ENCODE results near the gene MEFV. TPM values are rescaled to one million over a fixed set of nuclear protein-coding genes. Genes with fewer than 3 reads are reported as not detected.
"Not testable (repeated sequence)": the region's sequence is repeated elsewhere in the genome, so short reads cannot be mapped to it uniquely, and the experiment has no call there.

MEFV gene
- total RNA-seq, 1 donor from 2014 or later, result 0.49 TPM

GRCh38 chr16:3276679-3277078, 20.2 kb upstream of the MEFV start:
- intact Hi-C loops (cut with micrococcal nuclease), result no loop called here
- H3K27ac ChIP-seq (replicated peaks), result no peak overlapping the region
- H3K36me3 ChIP-seq, result no peaks in the 10 kb centered on the region

GRCh38 chr16:3274947-3275346, 18.5 kb upstream of the MEFV start:
- no peak for TF ChIP-seq CTCF (IDR thresholded peaks at IDR 0.05; ENCODE audit: borderline replicate concordance)
- Histone ChIP-seq H3K4me1 (no peaks in the 10 kb centered on the region), H3K36me3 (no peaks in the 10 kb centered on the region), H3K27ac (replicated peaks) (no peak overlapping the region), H3K9me3 (replicated peaks) (peaks cover 57% of the 10 kb centered on the region), H3K27me3 (ENCODE audit: low read depth) (no peaks in the 10 kb centered on the region), H3K4me3 (no peak overlapping the region)
- no peak for DNase-seq
- intact Hi-C loops (cut with micrococcal nuclease), result no loop called here

More at GRCh38 chr16:3276679-3277078, 20.2 kb upstream of the MEFV start:
- H3K4me3 ChIP-seq, result no peak overlapping the region
- no peak for TF ChIP-seq CTCF (IDR thresholded peaks at IDR 0.05; ENCODE audit: borderline replicate concordance)
- DNase-seq, result no peak
- H3K27me3 ChIP-seq (ENCODE audit: low read depth), result no peaks in the 10 kb centered on the region
- H3K4me1 ChIP-seq, result peaks cover 2% of the 10 kb centered on the region
- peaks cover 42% of the 10 kb centered on the region for H3K9me3 ChIP-seq (replicated peaks)

- H3K27ac ChIP-seq (replicated peaks), result no peak overlapping the region
- H3K36me3 ChIP-seq, result peaks cover under 1% of the 10 kb centered on the region
- no peak for TF ChIP-seq CTCF (IDR thresholded peaks at IDR 0.05; ENCODE audit: borderline replicate concordance)
- H3K27me3 ChIP-seq (ENCODE audit: low read depth), result no peaks in the 10 kb centered on the region
- DNase-seq, result no peak
- no peaks in the 10 kb centered on the region for H3K4me1 ChIP-seq
- intact Hi-C loops (cut with micrococcal nuclease), result no loop called here
- H3K4me3 ChIP-seq, result no peak overlapping the region
- H3K9me3 ChIP-seq (replicated peaks), result peaks cover 62% of the 10 kb centered on the region
These were observed 18.1 kb upstream of the MEFV start for GRCh38 chr16:3274490-3274889.

- H3K27me3 ChIP-seq (ENCODE audit: low read depth); intact Hi-C loops (cut with micrococcal nuclease); H3K4me1 ChIP-seq; H3K4me3 ChIP-seq; DNase-seq; H3K27ac ChIP-seq (replicated peaks): not testable (repeated sequence)
- H3K9me3 ChIP-seq (replicated peaks), result peaks cover 90% of the 10 kb centered on the region
- peaks cover 33% of the 10 kb centered on the region for H3K36me3 ChIP-seq
These were observed 14.8 kb upstream of the MEFV start for GRCh38 chr16:3271281-3271680.

GRCh38 chr16:3270718-3271117, 14.3 kb upstream of the MEFV start:
- intact Hi-C loops (cut with micrococcal nuclease); H3K4me3 ChIP-seq; DNase-seq; H3K27me3 ChIP-seq (ENCODE audit: low read depth); H3K27ac ChIP-seq (replicated peaks): not testable (repeated sequence)
- H3K4me1 ChIP-seq, result peaks cover 11% of the 10 kb centered on the region
- H3K9me3 ChIP-seq (replicated peaks), result peaks cover 95% of the 10 kb centered on the region
- peaks cover 38% of the 10 kb centered on the region for H3K36me3 ChIP-seq

GRCh38 chr16:3268294-3268693, 11.9 kb upstream of the MEFV start:
- no peak for TF ChIP-seq CTCF (IDR thresholded peaks at IDR 0.05; ENCODE audit: borderline replicate concordance)
- Histone ChIP-seq H3K36me3 (peaks cover 47% of the 10 kb centered on the region), H3K4me3 (no peak overlapping the region), H3K4me1 (peaks cover 33% of the 10 kb centered on the region), H3K27me3 (ENCODE audit: low read depth) (no peaks in the 10 kb centered on the region), H3K27ac (replicated peaks) (no peak overlapping the region), H3K9me3 (replicated peaks) (peaks cover 81% of the 10 kb centered on the region)
- no peak for DNase-seq
- intact Hi-C loops (cut with micrococcal nuclease), result no loop called here
